K562 (cell line): ENCODE measurements around the gene EPX. TPM values are rescaled to one million over a fixed set of nuclear protein-coding genes. Genes with fewer than 3 reads are reported as not detected.

Experiments used
- ATAC-seq: fragments of 200-7000 bp; cut with Tn5 transposase; 3 replicates; pipeline ENCODE4 v1.9.1; 2020; ENCODE audit warnings: moderate library complexity
- Bru-seq: library from RNA; stranded (reverse); fragments of 400-500 nt; gene quantifications from one replicate; lab custom pipeline; 2021; lab: Mats Ljungman, UMichigan
- BruChase-seq, 2 experiments: library from RNA; stranded (reverse); fragments of 400-500 nt; gene quantifications; one replicate each; lab custom pipeline; 2021; lab: Mats Ljungman, UMichigan
- BruUV-seq: library from RNA; stranded (reverse); fragments of 400-500 nt; replicated peaks from 2 replicates; lab custom pipeline; 2021; lab: Mats Ljungman, UMichigan
- CTCF ChIA-PET: fragments of 300-600 bp; formaldehyde crosslinking; extraction: SDS; loops from one replicate; lab custom pipeline; 2021; ENCODE audit warnings: low intra/inter-chr PET ratio; lab: Yijun Ruan, JAX
- POLR2A ChIA-PET: fragments of 300-600, 350-650 bp; sonication (Branson Sonifier 250); formaldehyde crosslinking; extraction: SDS; loops from one replicate; lab custom pipeline; 2021; ENCODE audit warnings: antibody characterized with exemption, inconsistent platforms; lab: Yijun Ruan, JAX
- DNase-seq, 4 experiments: peaks; one replicate each; pipeline versions ENCODE4 v3.0.0 to v3.0.0-alpha.2; 2011 to 2018; ENCODE audit warnings: low spot score in 3 of 4, mixed read lengths in 3 of 4; ENCODE audit errors: extremely low read depth in 1 of 4
- FAIRE-seq: peaks from 2 replicates; lab custom pipeline; 2011; peaks lifted over from hg19 to GRCh38; lab: Jason Lieb, UNC
- H2AFZ ChIP-seq: 2 replicates; pipeline ENCODE4 v1.6.0; 2011; ENCODE audit warnings: low read depth, low read length, control low read depth, inconsistent platforms
- H3K27ac ChIP-seq: fragments of 200-600 bp; 3 replicates; pipeline ENCODE4 v1.8.0; 2011; ENCODE audit warnings: low read depth, mild to moderate bottlenecking, control low read depth, inconsistent platforms, low read length, moderate library complexity, mixed read lengths; ENCODE audit errors: extremely low read depth
- H3K27me3 ChIP-seq, 2 experiments: fragments of 300-600 bp in 1 of 2; 2 replicates in 1 of 2; 3 replicates in 1 of 2; pipeline versions ENCODE4 v1.6.0 to v1.8.0; 2011; ENCODE audit warnings: inconsistent platforms in 2 of 2, low read length in 2 of 2, mild to moderate bottlenecking in 1 of 2, mixed read lengths in 1 of 2, moderate library complexity in 1 of 2; ENCODE audit not compliant: control insufficient read depth in 2 of 2, insufficient read depth in 2 of 2
- H3K36me3 ChIP-seq: fragments of 300-600 bp; 3 replicates; pipeline ENCODE4 v1.8.0; 2011; ENCODE audit warnings: mild to moderate bottlenecking, low read length, inconsistent platforms; ENCODE audit not compliant: control insufficient read depth, insufficient read depth
- H3K4me1 ChIP-seq, 2 experiments: fragments of 200-600 bp in 1 of 2; replicated peaks in 1 of 2; 2 replicates in 1 of 2; 3 replicates in 1 of 2; pipeline versions ENCODE4 v1.5.1 to v1.8.0; 2011; ENCODE audit warnings: inconsistent platforms in 2 of 2, low read length in 2 of 2, mild to moderate bottlenecking in 1 of 2, mixed read lengths in 1 of 2, moderate library complexity in 1 of 2; ENCODE audit not compliant: control insufficient read depth in 2 of 2, insufficient read depth in 2 of 2
- H3K4me2 ChIP-seq: 2 replicates; pipeline ENCODE4 v1.6.1; 2011; ENCODE audit warnings: low read length, control low read depth, inconsistent platforms, mixed read lengths; ENCODE audit not compliant: insufficient read depth
- H3K4me3 ChIP-seq: fragments of 200-600 bp; sonication (generic), shearing (Covaris generic); 2 replicates; pipeline ENCODE4 v1.5.1; 2016; ENCODE audit warnings: control low read depth, inconsistent platforms
- H3K79me2 ChIP-seq: fragments of 200-600 bp; 3 replicates; pipeline ENCODE4 v1.8.0; 2011; ENCODE audit warnings: low read length, inconsistent platforms; ENCODE audit not compliant: control insufficient read depth, insufficient read depth
- H3K9ac ChIP-seq, 2 experiments: 2 replicates each; pipeline versions ENCODE4 v1.6.0 to v1.6.1; 2011; ENCODE audit warnings: low read depth in 2 of 2, low read length in 2 of 2, control low read depth in 1 of 2, inconsistent platforms in 1 of 2, mild to moderate bottlenecking in 1 of 2, mixed read lengths in 1 of 2; ENCODE audit not compliant: insufficient read depth in 1 of 2
- H3K9me1 ChIP-seq: one replicate; pipeline ENCODE4 v1.6.0; 2011; ENCODE audit warnings: inconsistent platforms, mild to moderate bottlenecking, low read length, moderate library complexity; ENCODE audit not compliant: control insufficient read depth, insufficient read depth
- H3K9me3 ChIP-seq: replicated peaks from 2 replicates; pipeline ENCODE4 v1.5.1; 2011; ENCODE audit warnings: low read depth, low read length, inconsistent platforms; ENCODE audit not compliant: control insufficient read depth, insufficient read depth
- H4K20me1 ChIP-seq: replicated peaks from 2 replicates; pipeline ENCODE4 v1.6.1; 2011; ENCODE audit warnings: low read length, inconsistent platforms, mixed read lengths; ENCODE audit not compliant: control insufficient read depth, insufficient read depth
- ARNT ChIP-seq, 2 experiments: fragments of 450-650 bp; IDR thresholded peaks; 2 replicates each; pipeline ENCODE4 v1.6.1; 2016; ENCODE audit warnings: mild to moderate bottlenecking in 1 of 2
- MEIS2 ChIP-seq: fragments of 450-650 bp; IDR thresholded peaks from 2 replicates; pipeline ENCODE4 v1.6.1; 2014; ENCODE audit warnings: mild to moderate bottlenecking; ENCODE audit not compliant: partially characterized antibody
- NFYB ChIP-seq: IDR thresholded peaks from 2 replicates; pipeline ENCODE4 v1.6.1; 2011; ENCODE audit warnings: mild to moderate bottlenecking, moderate library complexity; ENCODE audit not compliant: insufficient read length; ENCODE audit errors: extremely low read depth
- RBM39 ChIP-seq: fragments of 200-400 bp; formaldehyde crosslinking; optimal IDR thresholded peaks from 2 replicates; pipeline ENCODE3; 2018; ENCODE audit warnings: low read depth, low read length
- RREB1 ChIP-seq: fragments of 250-450 bp; sonication (Bioruptor Pico); IDR thresholded peaks from 2 replicates; pipeline ENCODE4 v1.4.0; 2020
- SREBF1 ChIP-seq: fragments of 150-350 bp; IDR thresholded peaks from 2 replicates; pipeline ENCODE4 v1.6.1; 2014; ENCODE audit warnings: antibody characterized with exemption, low read depth, low read length, borderline replicate concordance
- TARDBP ChIP-seq: fragments of 450-650 bp; IDR thresholded peaks from 2 replicates; pipeline ENCODE4 v1.6.1; 2016
- ZNF507 ChIP-seq: conservative IDR thresholded peaks from 2 replicates; pipeline ENCODE4 v1.6.1; 2017; ENCODE audit warnings: missing genetic modification characterization, missing compliant biosample characterization
- ZNF518B ChIP-seq: fragments of 250-450 bp; sonication (Bioruptor Pico); IDR thresholded peaks from 2 replicates; pipeline ENCODE4 v1.5.0; 2021; ENCODE audit warnings: mild to moderate bottlenecking, moderate library complexity
- WGBS: fragments of 100-300 bp; shearing (Covaris generic); methylation state at CpG from one replicate; pipeline ENCODE4 v1.1.6; 2016; ENCODE audit warnings: low coverage, mixed read lengths; ENCODE audit not compliant: insufficient coverage; ENCODE audit errors: missing lambda C conversion rate; 5-methylcytosine and 5-hydroxymethylcytosine counted together
- in situ Hi-C: fragments of 300-500 bp; cut with MboI; formaldehyde crosslinking; loops from 4 replicates; pipeline ENCODE4 v1.15.0; 2018; ENCODE audit warnings: inconsistent platforms, mixed read lengths
- intact Hi-C: fragments of 100-400 bp; cut with micrococcal nuclease; formaldehyde crosslinking; loops from 2 replicates; pipeline ENCODE4 v1.14.2; 2022
- long read RNA-seq, 3 experiments: library from polyadenylated mRNA in 2 of 3; library from RNA in 1 of 3; unstranded in 2 of 3; stranded (forward) in 1 of 3; transcript quantifications; one replicate each; pipeline ENCODE4 v2.0.0, GENCODE V29; 2019 to 2022
- polyA minus RNA-seq, 3 experiments: library from RNA; depleted of rRNA, polyadenylated mRNA; stranded (reverse); fragments of >200 nt; gene quantifications; 2 replicates each; pipeline ENCODE4 v1.2.3, GENCODE V29; 2011
- polyA plus RNA-seq, 8 experiments: library from polyadenylated mRNA; depleted of rRNA in 4 of 8; stranded (reverse) in 5 of 8; unstranded in 3 of 8; fragments of >200 nt; fragmentation: Nextera tagmentation in 2 of 8; fragmentation: Illumina TruSeq in 1 of 8; extraction: Ambion mirVana in 2 of 8; extraction: Trizol in 1 of 8; gene quantifications; 2 replicates each; pipeline versions ENCODE4 v1.2.1 to v1.2.3, GENCODE V29; 2011 to 2014; ENCODE audit warnings: inconsistent platforms in 1 of 8, missing spikeins in 1 of 8
- total RNA-seq, 7 experiments: library from RNA; depleted of rRNA in 6 of 7; stranded (reverse); fragments of >200 nt in 6 of 7; fragmentation: Illumina TruSeq in 2 of 7; extraction: Trizol in 2 of 7; gene quantifications; 2 replicates each; pipeline versions ENCODE4 v1.2.1 to v1.2.3, GENCODE V29; 2011 to 2021; ENCODE audit warnings: low replicate concordance in 1 of 7

EPX gene
- total RNA-seq (2011; cell fraction: chromatin; rRNA removed; ENCODE audit: low replicate concordance): not detected in 2 replicates
- total RNA-seq (2011; cell fraction: nucleolus; rRNA removed): not detected in 2 replicates
- not detected in 2 replicates for total RNA-seq (2011; cell fraction: nucleoplasm; rRNA removed)
- 0.08 TPM in 1 of 2 replicates, not detected in the other for total RNA-seq (2014; rRNA removed)
- total RNA-seq (2014; rRNA removed; fragmentation: Illumina TruSeq; extraction: Trizol): not detected in 2 replicates
- 0.33 and 0.45 TPM in 2 replicates for total RNA-seq (2015; rRNA removed; fragmentation: Illumina TruSeq; extraction: Trizol)
- total RNA-seq (2021): 0.20 and 0.22 TPM in 2 replicates
- not detected in 2 replicates for polyA plus RNA-seq (2011; rRNA removed)
- not detected in 2 replicates for polyA plus RNA-seq (2011; cell fraction: cytosol; rRNA removed)
- polyA plus RNA-seq (2011; cell fraction: nucleus; rRNA removed): 0.04 TPM in 1 of 2 replicates, not detected in the other
- 1.7 and 2.5 TPM in 2 replicates for polyA plus RNA-seq (2012)
- 0.21 and 0.30 TPM in 2 replicates for polyA plus RNA-seq (2014; fragmentation: Illumina TruSeq; extraction: Trizol)
- under 1 TPM; 0.07 to 0.11 TPM for polyA plus RNA-seq (2014; fragmentation: Nextera tagmentation; extraction: Ambion mirVana)
- 0.17 and 0.22 TPM in 2 replicates for polyA plus RNA-seq (2014; rRNA removed)
- polyA minus RNA-seq (2011; rRNA and poly(A)+ RNA removed): not detected in 2 replicates
- not detected in 2 replicates for polyA minus RNA-seq (2011; cell fraction: cytosol; rRNA and poly(A)+ RNA removed)
- polyA minus RNA-seq (2011; cell fraction: nucleus; rRNA and poly(A)+ RNA removed): not detected in 2 replicates
- not detected for Bru-seq, nascent RNA
- BruChase-seq, experiment 1, labeled RNA remaining after a 2-hour chase: percentile 7 among the genes with signal in this experiment
- BruChase-seq, experiment 2, labeled RNA remaining after a 6-hour chase: not detected
- long read RNA-seq, experiment 1, partial matches to known transcripts: 0 of 1 reads
- long read RNA-seq, experiment 1, other reads (novel, unspliced or antisense): 1 of 1 reads
- long read RNA-seq, experiment 2, partial matches to known transcripts: 1 of 1 reads
- long read RNA-seq, experiment 2, other reads (novel, unspliced or antisense): 0 of 1 reads
- long read RNA-seq, experiment 3: 0 reads

- no TSS peak for BruUV-seq
- 35% methylated on average over 4 of the region's 6 CpGs for WGBS
- Histone ChIP-seq H3K27me3 (peaks cover 0 to 4% of the 10 kb centered on the region in 2 experiments; a peak in 2 of 5 replicates), H3K4me2 (no peak within 1 kb of the TSS), H3K9me3 (no peaks in the 10 kb centered on the region), H3K79me2 (no peaks in the 10 kb centered on the region), H4K20me1 (no peaks in the 10 kb centered on the region; the same call in 1 of the 2 replicates), H3K4me3 (no peak within 1 kb of the TSS), H3K9me1 (no peaks in the 10 kb centered on the region), H2AFZ (peak within 1 kb of the TSS; percentile 38; the same call in 1 of the 2 replicates), H3K27ac (no peak within 1 kb of the TSS), H3K36me3 (no peaks in the 10 kb centered on the region), H3K9ac (peak within 1 kb of the TSS in 1 of 2 experiments; percentile 20; a peak in 2 of 4 replicates), H3K4me1 (peaks cover 26 to 44% of the 10 kb centered on the region in 2 experiments)
- DNase-seq (no peak), ATAC-seq (no peak), FAIRE-seq (no peak)
- POLR2A ChIA-PET: interaction anchor here (0.7 kb wide), 1 partner anchor 204 kb away, joined by 3 read pairs; no protein-coding TSS in a partner anchor
- intact Hi-C loops: no loop called here
- CTCF ChIA-PET: no interaction called here
- in situ Hi-C loops: no loop called here
- no peak for TF ChIP-seq ZNF507 (tag)
- TF ChIP-seq NFYB: no peak
- no peak for TF ChIP-seq ZNF518B
- TF ChIP-seq RBM39: no peak
- TF ChIP-seq ARNT (IDR thresholded peaks at IDR 0.05): no peak
- no peak for TF ChIP-seq MEIS2
- no peak for TF ChIP-seq SREBF1
- TF ChIP-seq TARDBP: no peak
- no peak for TF ChIP-seq RREB1 (CRISPR knock-in tag)
These were observed at the start of gene EPX for GRCh38 chr17:58192612-58193011. EPX (plus strand) TSS chr17:58192726; CDS start chr17:58192847, 121 bp downstream.
